Neuron (in vitro differentiated cells): Measurements from ENCODE around the gene RANGRF.
A peak's percentile ranks its signal among the peaks of the same experiment; 100 is the strongest.
"Not testable (repeated sequence)": the region's sequence is repeated elsewhere in the genome, so short reads cannot be mapped to it uniquely, and the experiment has no call there.

Experiments
- H2AFZ ChIP-seq: one replicate; pipeline ENCODE4 v1.6.1; 2013; ENCODE audit warnings: low read depth, mild to moderate bottlenecking, inconsistent platforms, low read length, moderate library complexity
- H3K27me3 ChIP-seq: one replicate; pipeline ENCODE4 v1.6.1; 2013; ENCODE audit warnings: low read length; ENCODE audit not compliant: insufficient read depth
- H3K36me3 ChIP-seq: one replicate; pipeline ENCODE4 v1.6.1; 2013; ENCODE audit warnings: low read length; ENCODE audit not compliant: insufficient read depth
- H3K4me1 ChIP-seq: one replicate; pipeline ENCODE4 v1.6.1; 2013; ENCODE audit warnings: low read length; ENCODE audit not compliant: insufficient read depth
- H3K4me3 ChIP-seq: 2 replicates; pipeline ENCODE4 v1.5.1; 2013; ENCODE audit warnings: mild to moderate bottlenecking, low read length, moderate library complexity
- H3K9me3 ChIP-seq: one replicate; pipeline ENCODE4 v1.6.1; 2013; ENCODE audit warnings: low read length

RANGRF gene, protein sequence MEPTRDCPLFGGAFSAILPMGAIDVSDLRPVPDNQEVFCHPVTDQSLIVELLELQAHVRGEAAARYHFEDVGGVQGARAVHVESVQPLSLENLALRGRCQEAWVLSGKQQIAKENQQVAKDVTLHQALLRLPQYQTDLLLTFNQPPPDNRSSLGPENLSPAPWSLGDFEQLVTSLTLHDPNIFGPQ

DNA sequence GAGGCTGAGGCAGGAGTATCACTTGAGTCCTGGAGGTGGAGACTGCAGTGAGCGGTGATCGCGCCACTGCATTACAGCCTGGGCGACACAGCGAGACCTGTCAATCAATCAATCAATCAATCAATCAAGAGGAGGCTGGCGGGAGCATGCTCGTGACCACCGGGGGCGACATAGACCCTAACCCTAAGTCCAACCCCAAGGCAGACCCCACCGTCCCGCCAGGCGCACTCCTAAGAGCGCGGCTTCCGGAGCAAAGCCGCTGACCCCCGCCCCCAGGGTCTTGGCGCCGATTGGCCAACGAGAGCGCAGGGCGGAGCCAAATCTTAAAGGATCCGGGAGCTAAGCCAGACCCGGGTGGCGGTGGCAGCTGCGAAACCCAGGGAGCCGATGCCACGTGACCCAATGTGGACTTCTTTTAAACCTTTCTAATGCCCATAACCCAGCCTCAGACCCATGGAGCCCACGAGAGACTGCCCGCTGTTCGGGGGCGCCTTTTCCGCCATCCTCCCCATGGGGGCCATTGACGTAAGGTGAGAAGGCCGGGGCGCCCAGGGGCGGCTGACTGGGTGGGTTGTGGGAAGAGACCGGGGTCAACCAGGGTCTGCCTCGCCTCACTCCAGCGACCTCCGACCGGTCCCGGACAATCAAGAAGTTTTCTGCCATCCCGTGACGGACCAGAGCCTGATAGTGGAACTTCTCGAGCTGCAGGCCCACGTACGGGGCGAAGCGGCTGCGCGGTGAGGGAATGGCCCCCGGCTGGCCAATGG lies at the start of gene RANGRF:
Gene RANGRF, plus strand, starts transcription at position 335 of the 767 bp plus-strand sequence. Its CDS starts 119 bp downstream, at position 454.
- Histone ChIP-seq H3K4me3 (peak within 1 kb of the TSS; percentile 88), H3K4me1 (peaks cover 12% of the 10 kb centered on the region), H3K36me3 (no peaks in the 10 kb centered on the region), H3K9me3 (no peaks in the 10 kb centered on the region), H2AFZ (peak within 1 kb of the TSS; percentile 94), H3K27me3 (no peaks in the 10 kb centered on the region)

DNA sequence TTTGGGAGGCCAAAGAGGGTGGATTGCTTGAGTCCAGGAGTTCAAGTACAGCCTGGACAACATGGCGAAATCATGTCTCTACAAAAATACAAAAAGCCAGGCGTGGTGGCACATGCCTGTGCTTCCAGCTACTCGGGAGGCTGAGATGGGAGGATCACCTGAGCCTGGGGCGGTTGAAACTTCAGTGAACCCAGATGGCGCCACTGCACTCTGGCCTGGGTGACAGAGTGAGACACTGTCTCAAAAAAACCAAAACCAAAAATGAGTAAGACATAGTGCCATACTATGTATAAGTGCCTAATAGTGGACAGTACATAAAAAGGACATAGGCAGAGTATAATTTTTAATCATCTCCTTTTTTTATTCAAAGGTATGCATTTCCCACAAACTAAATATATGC lies 44.6 kb upstream of the RANGRF start:
- H3K27me3 ChIP-seq, result no peaks in the 10 kb centered on the region
- H3K36me3 ChIP-seq, result peaks cover 19% of the 10 kb centered on the region
- H3K4me3 ChIP-seq, result no peak overlapping the region
- H3K9me3 ChIP-seq, result no peaks in the 10 kb centered on the region
- no peak overlapping the region for H2AFZ ChIP-seq
- H3K4me1 ChIP-seq, result no peaks in the 10 kb centered on the region

DNA sequence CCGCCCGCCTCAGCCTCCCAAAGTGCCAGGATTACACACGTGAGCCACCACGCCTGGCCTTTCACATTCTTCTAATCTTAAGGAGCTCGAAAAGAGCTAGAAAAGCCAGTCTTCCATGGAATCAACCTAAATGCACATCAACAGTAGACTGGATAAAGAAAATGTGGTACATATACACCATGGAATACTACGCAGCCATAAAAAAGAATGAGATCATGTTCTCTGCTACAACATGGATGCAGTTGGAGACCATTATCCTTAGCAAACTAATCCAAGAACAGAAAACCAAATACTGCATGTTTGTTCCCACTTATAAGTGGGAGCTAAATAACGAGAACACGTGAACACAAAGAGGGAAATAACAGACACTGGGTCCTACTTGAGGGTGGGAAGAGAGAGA lies 43.7 kb upstream of the RANGRF start:
- no peaks in the 10 kb centered on the region for H3K27me3 ChIP-seq
- peaks cover 3% of the 10 kb centered on the region for H3K4me1 ChIP-seq
- H3K9me3 ChIP-seq, result no peaks in the 10 kb centered on the region
- no peak overlapping the region for H2AFZ ChIP-seq
- peaks cover 11% of the 10 kb centered on the region for H3K36me3 ChIP-seq
- H3K4me3 ChIP-seq, result no peak overlapping the region

DNA sequence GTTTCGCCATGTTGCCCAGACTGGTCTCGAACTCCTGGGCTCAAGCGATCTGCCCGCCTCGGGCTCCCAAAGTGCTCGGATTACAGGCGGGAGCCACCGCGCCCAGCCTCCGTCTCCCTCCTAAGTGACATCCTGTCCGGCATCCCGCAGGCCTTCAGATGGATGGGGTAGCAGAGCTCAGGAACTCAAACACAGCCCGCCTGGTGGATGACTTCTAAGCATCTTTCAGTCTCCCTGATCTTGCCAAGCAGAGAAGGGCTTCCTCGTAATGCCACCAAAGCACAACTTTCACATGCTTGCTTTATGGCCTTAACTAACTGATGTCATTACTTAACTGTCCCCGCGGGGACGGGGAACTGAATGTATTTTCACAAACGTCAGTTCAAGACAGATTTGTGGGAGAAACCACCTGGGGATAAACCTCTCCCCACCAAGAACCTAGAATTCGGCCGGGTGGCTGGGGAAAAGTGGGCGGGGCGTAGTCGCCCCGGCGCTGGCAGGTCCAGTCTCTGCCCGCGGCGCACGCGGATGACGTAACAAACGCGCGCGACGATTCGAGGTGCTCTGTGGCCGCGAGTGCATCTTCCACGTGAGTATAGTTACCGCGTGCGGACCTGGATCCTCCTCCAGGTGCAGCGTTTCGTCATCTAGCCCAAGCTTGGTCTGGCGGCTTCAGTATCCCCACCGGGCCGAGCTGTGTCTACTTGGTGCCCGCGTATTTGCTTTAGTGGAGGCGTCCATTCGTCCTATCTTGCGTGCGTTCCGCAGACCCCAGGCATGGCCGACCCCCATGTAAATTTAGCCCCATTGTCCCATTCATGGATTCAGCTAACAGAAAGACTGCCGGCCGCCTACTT lies 39.5 kb upstream of the RANGRF start, which contains the start of gene PFAS:
Gene PFAS, plus strand, starts transcription at position 539 of the 857 bp plus-strand sequence. CDS start 4,649 bp downstream, outside the sequence.
- Histone ChIP-seq H3K27me3 (no peaks in the 10 kb centered on the region), H3K4me3 (peak within 1 kb of the TSS; percentile 86), H3K36me3 (peaks cover 10% of the 10 kb centered on the region), H2AFZ (peak within 1 kb of the TSS; percentile 60), H3K9me3 (no peaks in the 10 kb centered on the region), H3K4me1 (peaks cover 11% of the 10 kb centered on the region)

DNA sequence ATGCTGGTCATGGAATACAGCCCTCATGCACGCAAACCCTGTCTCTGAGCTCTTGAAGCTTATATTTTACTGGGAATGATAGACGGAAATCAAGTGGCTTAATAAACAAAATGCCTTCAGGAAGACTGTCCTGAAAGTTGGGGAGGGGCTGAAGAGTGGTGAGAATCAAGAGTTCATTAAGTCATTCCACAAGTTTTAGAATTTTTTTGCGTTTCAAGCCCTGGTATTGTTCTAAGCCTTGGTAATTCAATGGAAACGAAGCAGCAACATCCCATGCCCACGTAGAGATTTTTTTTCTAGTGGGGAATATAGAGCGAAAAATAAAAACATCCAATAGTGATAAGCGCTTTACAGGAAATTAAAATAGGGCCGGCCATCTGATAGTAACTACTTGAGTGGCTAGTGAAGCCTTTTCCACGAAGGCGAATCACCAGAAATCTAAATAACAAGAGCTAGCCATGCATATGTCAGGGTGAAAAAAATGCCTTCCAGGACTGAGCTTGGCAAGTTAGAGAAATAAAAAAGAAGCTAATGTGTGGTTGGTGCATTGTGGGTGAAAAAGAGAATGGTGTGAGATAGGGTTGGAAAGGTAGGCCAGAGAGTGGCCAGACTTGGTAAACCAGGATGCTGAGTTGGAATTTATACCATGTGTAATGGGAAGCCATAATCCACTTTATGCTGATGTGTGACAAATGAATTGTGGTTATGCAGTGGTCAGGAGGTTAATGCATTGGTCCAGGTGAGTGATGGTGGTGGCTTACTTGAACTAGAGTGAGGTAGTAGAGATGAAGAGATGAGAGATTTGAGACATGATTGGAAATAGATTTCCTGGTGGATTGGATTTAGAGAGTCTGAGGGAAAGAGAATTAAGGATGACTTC lies 38.6 kb upstream of the RANGRF start:
- peaks cover 11% of the 10 kb centered on the region for H3K4me1 ChIP-seq
- H3K4me3 ChIP-seq, result peak overlapping the region; percentile 86
- H3K36me3 ChIP-seq, result peaks cover 13% of the 10 kb centered on the region
- H3K9me3 ChIP-seq, result no peaks in the 10 kb centered on the region
- peak overlapping the region; percentile 60 for H2AFZ ChIP-seq
- H3K27me3 ChIP-seq, result no peaks in the 10 kb centered on the region

DNA sequence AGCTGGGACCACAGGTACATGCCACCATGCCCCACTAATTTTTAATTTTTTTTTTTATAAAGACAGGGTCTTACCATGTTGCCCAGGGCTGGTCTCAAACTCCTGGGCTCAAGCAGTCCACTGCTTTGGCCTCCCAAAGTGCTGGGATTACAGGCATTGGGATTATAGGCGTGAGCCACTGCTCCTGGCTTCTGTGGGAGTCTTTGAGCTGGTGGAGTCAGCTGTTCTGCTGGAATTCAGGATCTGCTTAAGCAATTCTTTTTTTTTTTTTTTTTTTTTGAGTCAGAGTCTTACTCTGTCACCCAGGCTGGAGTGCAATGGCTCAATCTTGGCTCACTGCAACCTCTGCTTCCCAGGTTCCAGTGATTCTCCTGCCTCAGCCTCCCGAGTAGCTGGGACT lies 37.1 kb upstream of the RANGRF start:
- peaks cover 11% of the 10 kb centered on the region for H3K4me1 ChIP-seq
- H2AFZ ChIP-seq, H3K27me3 ChIP-seq, H3K4me3 ChIP-seq, H3K9me3 ChIP-seq: not testable (repeated sequence)
- peaks cover 25% of the 10 kb centered on the region for H3K36me3 ChIP-seq

DNA sequence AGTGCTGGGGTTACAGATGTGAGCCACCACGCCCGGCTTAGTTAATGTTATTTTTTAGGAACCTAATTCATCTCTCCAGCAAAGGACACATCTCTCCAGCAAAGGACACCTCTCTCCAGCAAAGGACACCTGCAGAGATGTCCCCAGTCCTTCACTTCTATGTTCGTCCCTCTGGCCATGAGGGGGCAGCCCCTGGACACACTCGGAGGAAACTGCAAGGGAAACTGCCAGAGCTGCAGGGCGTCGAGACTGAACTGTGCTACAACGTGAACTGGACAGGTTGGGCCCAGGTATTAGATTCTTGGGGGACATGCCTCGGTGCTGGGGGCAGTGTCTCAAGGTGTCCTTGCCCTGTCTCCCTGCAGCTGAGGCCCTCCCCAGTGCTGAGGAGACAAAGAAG lies 34.7 kb upstream of the RANGRF start:
- no peaks in the 10 kb centered on the region for H3K9me3 ChIP-seq
- no peaks in the 10 kb centered on the region for H3K27me3 ChIP-seq
- H3K36me3 ChIP-seq, result peaks cover 44% of the 10 kb centered on the region
- peaks cover 11% of the 10 kb centered on the region for H3K4me1 ChIP-seq
- H2AFZ ChIP-seq, result no peak overlapping the region
- no peak overlapping the region for H3K4me3 ChIP-seq

DNA sequence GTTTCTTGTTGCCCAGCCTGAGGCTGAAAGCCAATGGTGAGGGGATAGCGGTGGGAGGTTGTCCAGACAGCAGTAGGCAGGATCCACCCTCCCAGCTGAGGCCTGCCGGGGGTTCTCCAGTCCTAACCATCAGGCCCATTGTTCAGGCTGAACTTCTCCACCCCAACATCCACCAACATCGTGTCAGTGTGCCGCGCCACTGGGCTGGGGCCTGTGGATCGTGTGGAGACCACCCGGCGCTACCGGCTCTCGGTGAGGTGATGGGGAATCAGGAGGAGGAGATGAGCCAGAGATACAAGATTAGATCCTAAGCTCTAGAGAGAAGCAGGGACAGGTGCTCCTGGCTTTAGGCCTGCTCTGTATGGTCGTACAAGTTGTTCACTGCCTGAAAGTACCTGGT lies 33.6 kb upstream of the RANGRF start:
- Histone ChIP-seq H3K4me3 (no peak overlapping the region), H3K27me3 (no peaks in the 10 kb centered on the region), H3K9me3 (no peaks in the 10 kb centered on the region), H2AFZ (no peak overlapping the region), H3K4me1 (peaks cover 7% of the 10 kb centered on the region), H3K36me3 (peaks cover 47% of the 10 kb centered on the region)

DNA sequence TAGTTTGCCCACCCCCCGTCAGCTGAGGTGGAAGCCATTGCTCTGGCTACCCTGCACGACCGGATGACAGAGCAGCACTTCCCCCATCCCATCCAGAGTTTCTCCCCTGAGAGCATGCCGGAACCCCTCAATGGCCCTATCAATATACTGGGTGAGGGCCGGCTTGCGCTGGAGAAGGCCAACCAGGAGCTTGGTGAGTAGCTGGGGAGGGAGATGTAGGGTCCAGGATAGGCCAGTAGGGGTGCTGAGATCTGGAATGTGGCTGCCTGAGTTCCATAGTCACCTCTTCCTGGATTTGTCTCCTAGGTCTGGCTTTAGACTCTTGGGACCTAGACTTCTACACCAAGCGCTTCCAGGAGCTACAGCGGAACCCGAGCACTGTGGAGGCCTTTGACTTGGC lies 33.0 kb upstream of the RANGRF start:
- no peaks in the 10 kb centered on the region for H3K27me3 ChIP-seq
- no peak overlapping the region for H3K4me3 ChIP-seq
- peaks cover 53% of the 10 kb centered on the region for H3K36me3 ChIP-seq
- peaks cover under 1% of the 10 kb centered on the region for H3K4me1 ChIP-seq
- H3K9me3 ChIP-seq, result peaks cover 2% of the 10 kb centered on the region
- no peak overlapping the region for H2AFZ ChIP-seq

DNA sequence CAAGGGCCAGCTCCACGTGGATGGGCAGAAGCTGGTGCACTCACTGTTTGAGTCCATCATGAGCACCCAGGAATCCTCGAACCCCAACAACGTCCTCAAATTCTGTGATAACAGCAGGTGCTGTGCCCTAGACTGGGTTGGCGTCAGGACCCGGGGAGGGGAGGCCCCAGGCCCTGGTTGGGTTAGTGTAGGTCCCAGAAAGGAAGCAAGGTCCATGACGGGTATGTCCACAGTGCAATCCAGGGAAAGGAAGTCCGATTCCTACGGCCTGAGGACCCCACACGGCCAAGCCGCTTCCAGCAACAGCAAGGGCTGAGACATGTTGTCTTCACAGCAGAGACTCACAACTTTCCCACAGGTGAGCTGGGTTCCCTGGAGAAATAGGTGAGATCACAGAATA lies 32.2 kb upstream of the RANGRF start:
- Histone ChIP-seq H2AFZ (no peak overlapping the region), H3K9me3 (peaks cover 2% of the 10 kb centered on the region), H3K4me3 (no peak overlapping the region), H3K36me3 (peaks cover 59% of the 10 kb centered on the region), H3K4me1 (no peaks in the 10 kb centered on the region), H3K27me3 (no peaks in the 10 kb centered on the region)

DNA sequence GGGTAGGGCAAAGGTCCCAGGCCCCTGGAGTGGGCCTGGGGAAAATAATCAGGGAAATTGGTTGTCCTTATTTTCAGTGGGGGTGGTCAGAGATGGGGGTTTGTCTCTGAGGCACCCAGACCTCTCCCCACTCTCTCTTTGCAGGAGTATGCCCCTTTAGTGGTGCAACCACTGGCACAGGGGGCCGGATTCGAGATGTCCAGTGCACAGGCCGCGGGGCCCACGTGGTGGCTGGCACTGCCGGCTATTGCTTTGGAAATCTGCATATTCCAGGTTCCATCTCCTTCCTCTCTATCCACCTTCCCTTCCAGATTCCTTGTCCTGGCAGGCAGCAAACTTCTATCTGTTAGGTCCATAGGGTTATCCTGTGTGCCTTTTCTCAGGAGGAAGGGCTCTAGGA lies 31.8 kb upstream of the RANGRF start:
- H3K27me3 ChIP-seq, result no peaks in the 10 kb centered on the region
- no peak overlapping the region for H2AFZ ChIP-seq
- H3K9me3 ChIP-seq, result peaks cover 2% of the 10 kb centered on the region
- no peak overlapping the region for H3K4me3 ChIP-seq
- no peaks in the 10 kb centered on the region for H3K4me1 ChIP-seq
- H3K36me3 ChIP-seq, result peaks cover 59% of the 10 kb centered on the region

DNA sequence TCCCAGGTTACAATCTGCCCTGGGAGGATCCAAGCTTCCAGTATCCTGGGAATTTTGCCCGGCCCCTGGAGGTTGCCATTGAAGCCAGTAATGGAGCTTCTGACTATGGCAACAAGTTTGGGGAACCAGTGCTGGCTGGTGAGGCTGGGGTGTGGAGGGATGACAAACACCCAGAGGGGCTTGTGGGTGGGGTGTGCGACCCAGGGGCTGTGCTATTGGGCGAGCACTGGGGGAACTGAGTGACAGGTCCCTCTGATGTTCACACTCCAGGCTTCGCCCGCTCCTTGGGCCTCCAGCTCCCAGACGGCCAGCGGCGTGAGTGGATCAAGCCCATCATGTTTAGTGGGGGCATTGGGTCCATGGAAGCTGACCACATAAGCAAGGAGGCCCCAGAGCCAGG lies 30.7 kb upstream of the RANGRF start:
- Histone ChIP-seq H3K36me3 (peaks cover 64% of the 10 kb centered on the region), H3K27me3 (no peaks in the 10 kb centered on the region), H2AFZ (no peak overlapping the region), H3K4me1 (no peaks in the 10 kb centered on the region), H3K9me3 (peaks cover 2% of the 10 kb centered on the region), H3K4me3 (no peak overlapping the region)
